ES-I3 (cell line): Measurements from ENCODE around the gene ZNF577.

Experiments used
- H3K36me3 ChIP-seq: 2 replicates; pipeline ENCODE4 v1.6.1; 2013; ENCODE audit warnings: mild to moderate bottlenecking, low read length, control low read depth, moderate library complexity; ENCODE audit not compliant: insufficient read depth
- H3K4me1 ChIP-seq: 2 replicates; pipeline ENCODE4 v1.6.1; 2013; ENCODE audit warnings: mild to moderate bottlenecking, control low read depth, low read length; ENCODE audit not compliant: insufficient read depth
- H3K9ac ChIP-seq: 2 replicates; pipeline ENCODE4 v1.6.1; 2013; ENCODE audit warnings: low read depth, mild to moderate bottlenecking, low read length, moderate library complexity
- H3K9me3 ChIP-seq: 2 replicates; pipeline ENCODE4 v1.6.1; 2013; ENCODE audit warnings: mild to moderate bottlenecking, low read length, moderate library complexity; ENCODE audit not compliant: control insufficient read depth, insufficient read depth

ZNF577 gene

GRCh38 chr19:51904331-51905165, 16.8 kb upstream of the ZNF577 start, which contains the start of gene ZNF649:
Gene ZNF649, minus strand, starts transcription at chr19:51905017. Its CDS starts 4,910 bp downstream, at chr19:51900107.
- Histone ChIP-seq H3K9me3 (peaks cover 22% of the 10 kb centered on the region), H3K9ac (peak within 1 kb of the TSS; percentile 100), H3K36me3 (peaks cover 21% of the 10 kb centered on the region), H3K4me1 (peaks cover 8% of the 10 kb centered on the region; the same call in 1 of the 2 replicates)

- Histone ChIP-seq H3K9me3 (peaks cover 33% of the 10 kb centered on the region), H3K4me1 (peaks cover 8% of the 10 kb centered on the region; the same call in 1 of the 2 replicates), H3K36me3 (peaks cover 33% of the 10 kb centered on the region), H3K9ac (no peak overlapping the region; the same call in 1 of the 2 replicates)
These were observed 15.4 kb upstream of the ZNF577 start for GRCh38 chr19:51903192-51903591.

- Histone ChIP-seq H3K9me3 (peaks cover 47% of the 10 kb centered on the region), H3K36me3 (peaks cover 41% of the 10 kb centered on the region), H3K4me1 (peaks cover 6% of the 10 kb centered on the region; the same call in 1 of the 2 replicates), H3K9ac (no peak overlapping the region)
These were observed 14.1 kb upstream of the ZNF577 start for GRCh38 chr19:51901860-51902259.

- Histone ChIP-seq H3K9ac (no peak overlapping the region), H3K4me1 (no peaks in the 10 kb centered on the region), H3K36me3 (peaks cover 60% of the 10 kb centered on the region), H3K9me3 (peaks cover 52% of the 10 kb centered on the region)
These were observed 3.5 kb upstream of the ZNF577 start for GRCh38 chr19:51891193-51891747.

- Histone ChIP-seq H3K4me1 (no peaks in the 10 kb centered on the region), H3K36me3 (peaks cover 49% of the 10 kb centered on the region), H3K9ac (no peak overlapping the region), H3K9me3 (peaks cover 53% of the 10 kb centered on the region)
These were observed 2.2 kb upstream of the ZNF577 start for GRCh38 chr19:51889934-51890333.

- peaks cover 16% of the 10 kb centered on the region; the same call in 1 of the 2 replicates for H3K36me3 ChIP-seq
- H3K4me1 ChIP-seq, result no peaks in the 10 kb centered on the region
- no peak overlapping the region for H3K9ac ChIP-seq
- peaks cover 22% of the 10 kb centered on the region for H3K9me3 ChIP-seq
These were observed 3.0 kb downstream of the ZNF577 start for GRCh38 chr19:51884713-51885112.

- Histone ChIP-seq H3K9ac (no peak overlapping the region), H3K36me3 (peaks cover 12% of the 10 kb centered on the region; the same call in 1 of the 2 replicates), H3K9me3 (peaks cover 14% of the 10 kb centered on the region), H3K4me1 (no peaks in the 10 kb centered on the region)
These were observed 5.2 kb downstream of the ZNF577 start for GRCh38 chr19:51882518-51882917.

- no peak overlapping the region for H3K9ac ChIP-seq
- peaks cover 39% of the 10 kb centered on the region for H3K36me3 ChIP-seq
- peaks cover 36% of the 10 kb centered on the region for H3K9me3 ChIP-seq
- H3K4me1 ChIP-seq, result no peaks in the 10 kb centered on the region
These were observed 14.7 kb downstream of the ZNF577 start for GRCh38 chr19:51873097-51873496.

GRCh38 chr19:51861870-51862622, 25.7 kb downstream of the ZNF577 start:
- Histone ChIP-seq H3K4me1 (no peaks in the 10 kb centered on the region), H3K36me3 (peaks cover 4% of the 10 kb centered on the region; the same call in 1 of the 2 replicates), H3K9ac (no peak overlapping the region), H3K9me3 (peaks cover 29% of the 10 kb centered on the region)

GRCh38 chr19:51837145-51837544, 50.6 kb downstream of the ZNF577 start:
- no peak overlapping the region for H3K9ac ChIP-seq
- H3K9me3 ChIP-seq, result peaks cover 3% of the 10 kb centered on the region; the same call in 1 of the 2 replicates
- H3K36me3 ChIP-seq, result no peaks in the 10 kb centered on the region
- no peaks in the 10 kb centered on the region for H3K4me1 ChIP-seq

GRCh38 chr19:51830274-51830673, 57.5 kb downstream of the ZNF577 start:
- Histone ChIP-seq H3K4me1 (no peaks in the 10 kb centered on the region), H3K9me3 (peaks cover 6% of the 10 kb centered on the region), H3K9ac (no peak overlapping the region), H3K36me3 (no peaks in the 10 kb centered on the region; the same call in 1 of the 2 replicates)

- peaks cover 6% of the 10 kb centered on the region for H3K9me3 ChIP-seq
These were observed 63.3 kb downstream of the ZNF577 start for GRCh38 chr19:51824281-51825005.

GRCh38 chr19:51822946-51823345, 64.8 kb downstream of the ZNF577 start:
- Histone ChIP-seq H3K4me1 (no peaks in the 10 kb centered on the region), H3K9me3 (0 out of 2 replicates have a peak, but pooled peaks cover 2% of the 10 kb centered on the region), H3K9ac (no peak overlapping the region), H3K36me3 (no peaks in the 10 kb centered on the region; the same call in 1 of the 2 replicates)

More at GRCh38 chr19:51824281-51825005, 63.3 kb downstream of the ZNF577 start:
- Histone ChIP-seq H3K4me1 (no peaks in the 10 kb centered on the region), H3K36me3 (no peaks in the 10 kb centered on the region; the same call in 1 of the 2 replicates), H3K9ac (no peak overlapping the region)
